CD4-positive, alpha-beta T cell treated with Interleukin-15 for 4 hours (primary cell): ENCODE data around the gene POGZ.
"Not testable (repeated sequence)": the region's sequence is repeated elsewhere in the genome, so short reads cannot be mapped to it uniquely, and the experiment has no call there.

Experiments
- DNase-seq: peaks from one replicate; pipeline ENCODE4 v3.0.0-alpha.2; 2020; ENCODE audit warnings: low spot score

The POGZ gene

GRCh38 chr1:151419819-151420218, 39.5 kb downstream of the POGZ start:
- no peak for DNase-seq

GRCh38 chr1:151418081-151418480, 41.2 kb downstream of the POGZ start:
- DNase-seq, result no peak

- DNase-seq, result no peak
Measured at GRCh38 chr1:151416231-151416630, 43.1 kb downstream of the POGZ start.

DNA sequence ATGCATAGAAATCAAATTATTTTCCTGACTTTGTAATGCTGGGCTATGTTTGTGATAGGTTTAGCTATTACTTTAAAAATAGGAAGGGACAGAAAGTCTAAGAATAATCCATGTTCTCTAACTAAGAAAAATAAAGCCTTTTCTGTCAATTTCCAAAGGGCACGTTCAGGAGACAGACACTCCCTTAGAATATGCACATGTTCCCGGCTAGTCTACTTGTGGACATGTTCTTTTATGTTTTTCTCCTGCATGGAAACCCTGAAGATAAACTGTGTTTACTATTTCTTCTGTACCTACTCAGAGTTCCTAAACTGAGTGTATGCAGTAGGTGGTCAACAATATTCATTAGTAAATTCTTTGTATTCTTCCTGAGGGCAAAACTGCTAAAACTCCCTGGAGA, 47.4 kb downstream of the POGZ start:
- DNase-seq, result no peak

DNA sequence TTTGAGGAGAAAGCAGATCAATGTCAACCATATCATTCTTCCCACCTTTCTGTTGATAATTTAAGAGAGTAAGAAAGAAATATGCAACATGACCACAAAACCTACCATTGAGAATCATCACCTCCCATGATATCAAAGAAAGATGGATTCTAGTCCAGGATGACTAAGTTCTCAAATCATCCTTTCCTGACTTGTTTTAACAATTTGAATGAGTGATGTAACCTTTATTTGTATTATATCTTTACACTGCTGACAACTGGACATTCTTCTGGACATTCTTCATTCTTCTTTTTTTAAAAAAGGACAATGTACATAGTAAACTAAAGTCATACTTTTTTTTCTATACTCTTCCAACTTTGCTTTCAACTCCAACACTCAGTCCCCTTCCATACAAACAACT, 50.4 kb downstream of the POGZ start:
- no peak for DNase-seq

- DNase-seq, result no peak
Measured at GRCh38 chr1:151407304-151407703, 52.0 kb downstream of the POGZ start.

GRCh38 chr1:151406176-151406575, 53.1 kb downstream of the POGZ start:
- no peak for DNase-seq

DNA sequence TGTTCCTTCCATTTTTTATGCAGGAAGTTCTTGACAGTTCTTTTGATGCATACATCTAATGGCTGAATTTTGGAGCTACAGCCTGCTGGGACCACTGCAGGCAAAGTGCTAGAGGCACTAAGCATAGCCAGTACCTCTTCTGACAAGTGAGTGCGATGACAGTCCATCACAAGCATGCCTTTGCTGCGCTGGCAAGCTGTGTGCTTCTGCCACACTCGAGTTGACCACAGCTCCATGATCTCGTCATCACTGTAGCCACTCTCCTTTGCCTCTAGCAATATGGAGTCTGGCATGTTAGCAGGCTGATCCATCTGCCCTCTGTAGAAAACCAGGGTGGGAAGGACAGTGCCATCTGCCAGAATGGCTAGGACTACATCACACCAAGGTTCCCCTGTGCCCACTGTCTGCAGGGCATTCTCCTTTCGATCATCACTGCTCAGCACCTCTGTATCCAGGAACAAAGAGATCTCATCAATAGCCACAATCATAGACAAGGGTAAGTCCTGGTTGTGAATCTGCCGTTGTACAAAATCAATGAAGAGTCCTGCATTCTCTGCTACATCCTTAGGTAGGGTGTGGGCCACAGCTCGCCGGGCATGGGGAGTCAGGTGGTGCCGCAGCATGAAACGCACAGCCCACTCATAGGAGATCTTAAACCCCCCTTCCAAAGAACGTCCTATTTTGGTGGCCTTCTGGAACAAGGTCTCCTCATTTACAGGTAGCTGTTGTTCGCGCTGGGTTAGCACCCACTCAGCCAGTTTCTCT, 53.9 kb downstream of the POGZ start:
- no peak for DNase-seq

- no peak for DNase-seq
Measured at GRCh38 chr1:151403612-151404011, 55.7 kb downstream of the POGZ start.

DNA sequence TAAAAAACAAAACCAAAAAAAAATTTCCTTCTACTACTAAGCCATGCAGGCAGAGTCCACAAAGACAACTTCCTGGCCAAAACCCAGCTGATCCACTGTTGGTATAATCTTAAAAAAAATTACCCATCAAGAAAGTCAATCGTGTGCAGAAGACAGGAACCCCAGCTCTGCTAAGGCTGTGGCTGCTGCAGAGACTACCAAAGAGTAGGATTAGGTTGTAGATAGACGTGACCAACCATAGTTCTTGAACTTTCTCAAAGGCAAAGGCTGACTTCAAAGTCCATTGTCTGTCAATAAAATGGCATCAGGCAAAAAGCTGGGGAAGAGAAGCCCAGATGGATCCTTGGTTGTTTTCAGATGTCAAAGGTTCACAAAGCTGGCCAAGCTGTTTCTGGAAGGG, 56.5 kb downstream of the POGZ start:
- DNase-seq, result no peak

GRCh38 chr1:151401860-151402259, 57.4 kb downstream of the POGZ start:
- DNase-seq, result no peak

GRCh38 chr1:151401125-151401788, 58.0 kb downstream of the POGZ start:
- DNase-seq, result no peak

DNA sequence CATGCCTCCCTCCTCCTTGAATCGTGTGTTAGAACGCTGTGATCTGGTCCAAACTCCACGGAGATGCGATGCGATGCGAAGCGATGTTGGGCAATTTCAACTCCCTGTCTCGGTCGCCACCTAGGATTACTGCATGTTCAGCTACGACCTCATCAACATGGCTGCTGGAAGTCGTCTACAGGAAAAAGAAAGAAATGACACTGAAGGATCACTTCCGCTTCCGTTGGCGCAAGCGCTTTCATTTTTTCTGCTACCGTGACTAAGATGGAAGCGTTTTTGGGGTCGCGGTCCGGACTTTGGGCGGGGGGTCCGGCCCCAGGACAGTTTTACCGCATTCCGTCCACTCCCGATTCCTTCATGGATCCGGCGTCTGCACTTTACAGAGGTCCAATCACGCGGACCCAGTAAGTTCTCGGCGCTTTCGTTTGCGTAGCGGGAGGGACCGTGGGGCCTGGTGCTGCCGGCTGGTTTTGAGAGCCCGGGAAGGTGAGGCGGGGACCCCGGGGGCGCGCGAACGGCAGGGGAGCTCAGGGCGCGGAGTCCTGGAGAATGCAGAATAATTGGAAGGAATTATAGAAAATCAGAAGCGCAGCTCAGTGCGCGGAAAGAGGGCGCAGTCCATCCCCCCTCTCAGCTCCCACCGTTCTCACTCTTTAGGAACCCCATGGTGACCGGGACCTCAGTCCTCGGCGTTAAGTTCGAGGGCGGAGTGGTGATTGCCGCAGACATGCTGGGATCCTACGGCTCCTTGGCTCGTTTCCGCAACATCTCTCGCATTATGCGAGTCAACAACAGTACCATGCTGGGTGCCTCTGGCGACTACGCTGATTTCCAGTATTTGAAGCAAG, 59.7 kb downstream of the POGZ start, which contains the start of gene PSMB4:
PSMB4 (plus strand) TSS at position 250 of the 848 bp plus-strand sequence; CDS start at position 265, 15 bp downstream.
- peak; percentile 86 for DNase-seq

- not testable (repeated sequence) for DNase-seq
Measured at GRCh38 chr1:151396265-151396664, 63.0 kb downstream of the POGZ start.

DNA sequence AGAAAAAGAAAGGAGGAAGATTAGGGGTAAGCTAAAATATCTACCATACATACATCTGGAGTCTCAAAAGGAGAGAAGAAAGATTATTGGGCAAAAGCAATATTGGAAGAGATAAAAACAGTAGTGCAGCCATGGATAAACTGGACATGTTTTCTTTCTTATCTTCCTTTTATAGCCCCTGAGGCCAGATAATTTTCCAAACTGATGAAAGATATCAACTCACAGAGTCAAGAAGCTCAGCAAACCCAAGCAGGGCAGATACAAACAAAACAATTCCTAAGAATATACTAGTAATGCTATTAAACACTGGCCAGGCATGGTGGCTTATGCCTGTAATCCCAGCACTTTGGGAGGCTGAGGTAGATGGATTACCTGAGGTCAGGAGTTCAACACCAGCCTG, 65.7 kb downstream of the POGZ start:
- DNase-seq, result no peak

DNA sequence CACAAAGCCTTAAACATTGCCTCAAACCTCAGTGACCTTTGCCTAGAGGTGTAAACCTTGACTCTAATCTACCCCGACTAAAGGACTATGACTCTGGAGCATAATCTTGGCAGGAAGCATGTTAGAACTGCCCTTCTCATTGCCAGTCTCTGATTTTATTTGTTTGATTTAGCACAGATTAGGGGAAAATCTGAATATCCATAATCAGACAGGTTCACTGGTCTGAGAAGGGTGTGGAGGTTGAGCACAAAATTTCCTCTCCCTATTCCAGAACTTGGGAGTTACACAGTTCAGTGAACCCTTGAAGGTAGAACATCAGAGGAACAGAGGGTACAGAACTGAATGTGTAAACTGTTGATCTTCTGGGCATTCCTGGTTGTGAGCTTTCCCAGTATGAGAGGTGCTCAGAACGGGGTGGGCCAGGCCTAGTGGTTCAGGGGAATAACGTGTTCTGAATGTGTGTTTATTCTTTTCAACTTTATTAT, 68.2 kb downstream of the POGZ start:
- no peak for DNase-seq

- not testable (repeated sequence) for DNase-seq
Measured at GRCh38 chr1:151390221-151391078, 68.8 kb downstream of the POGZ start.

GRCh38 chr1:151386002-151386401, 73.3 kb downstream of the POGZ start:
- DNase-seq, result no peak

DNA sequence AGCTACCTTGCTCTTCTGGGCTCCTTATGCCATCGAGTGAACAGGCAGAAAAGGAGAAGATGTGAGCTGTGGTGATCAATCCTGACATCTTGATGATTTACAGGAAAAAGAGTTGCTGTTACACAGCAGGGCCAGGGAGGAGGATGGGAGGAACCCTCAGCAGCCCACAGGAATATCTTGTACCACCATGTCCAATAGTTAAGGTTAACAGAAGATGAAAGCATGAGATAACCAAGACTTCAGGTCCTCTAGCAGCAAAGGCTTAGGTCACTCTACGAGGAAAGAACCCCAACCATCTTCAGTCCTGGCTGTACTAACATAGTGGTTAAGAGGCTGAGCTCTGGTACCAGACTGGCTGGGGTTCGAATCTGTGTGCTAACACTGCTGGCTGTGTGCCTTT, 74.7 kb downstream of the POGZ start:
- DNase-seq, result no peak

GRCh38 chr1:151377150-151377884, 82.0 kb downstream of the POGZ start:
- DNase-seq, result no peak

DNA sequence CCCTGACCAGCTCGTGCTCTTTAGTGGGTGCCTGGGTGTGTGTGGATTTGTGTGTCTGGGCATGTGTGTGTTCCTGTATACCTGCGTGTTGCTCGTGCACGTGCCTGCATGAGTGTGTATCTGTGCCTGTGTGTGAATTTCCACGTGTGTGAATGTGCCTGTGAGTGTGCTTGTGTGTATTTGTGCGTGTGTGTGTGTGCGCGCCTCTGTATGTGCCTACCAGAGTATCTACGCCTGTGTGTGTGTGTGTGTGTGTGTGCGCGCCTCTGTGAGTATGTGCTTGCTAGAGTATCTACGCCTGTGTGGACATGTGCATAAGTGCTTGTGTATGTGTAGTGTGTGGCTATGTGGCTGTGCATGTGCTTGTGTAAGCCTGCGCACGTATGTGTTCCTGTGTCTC, 86.1 kb downstream of the POGZ start:
- no peak for DNase-seq
